CD4-positive, alpha-beta T cell (primary cell): ENCODE results near the gene DLX6. TPM values are rescaled to one million over a fixed set of nuclear protein-coding genes. Genes with fewer than 3 reads are reported as not detected.

Source experiments
- ATAC-seq: fragments of 200-7000 bp; cut with Tn5 transposase; one replicate; pipeline ENCODE4 v1.10.0; 2022; ENCODE audit warnings: mild to moderate bottlenecking; ENCODE audit not compliant: poor library complexity
- CTCF ChIA-PET: fragments of 350-600 bp; sonication (Branson Sonifier 250); formaldehyde crosslinking; loops from one replicate; lab custom pipeline; 2021; ENCODE audit warnings: antibody characterized with exemption, inconsistent platforms; lab: Charles Lee
- POLR2A ChIA-PET: fragments of 350-600 bp; sonication (Branson Sonifier 250); formaldehyde crosslinking; loops from one replicate; lab custom pipeline; 2021; ENCODE audit warnings: antibody characterized with exemption, inconsistent platforms; lab: Charles Lee
- DNase-seq, 14 experiments: peaks; one replicate each; pipeline ENCODE4 v3.0.0-alpha.2; 2013 to 2020; ENCODE audit warnings: mixed read lengths in 2 of 14
- H3K27ac ChIP-seq, 2 donors: one replicate each; pipeline versions ENCODE4 v1.5.1 to v1.7.0; 2013; ENCODE audit warnings: low read length in 2 of 2, low read depth in 1 of 2, mild to moderate bottlenecking in 1 of 2
- H3K27me3 ChIP-seq, 2 experiments: 1 replicate in 1 of 2; 2 replicates in 1 of 2; pipeline versions ENCODE4 v1.6.1 to v1.7.0; 2013; ENCODE audit warnings: low read length in 2 of 2, control low read depth in 1 of 2, mild to moderate bottlenecking in 1 of 2, moderate library complexity in 1 of 2; ENCODE audit not compliant: insufficient read depth in 2 of 2, control insufficient read depth in 1 of 2
- H3K36me3 ChIP-seq: one replicate; pipeline ENCODE4 v1.6.1; 2013; ENCODE audit warnings: low read length, control low read depth; ENCODE audit not compliant: insufficient read depth
- H3K4me1 ChIP-seq: one replicate; pipeline ENCODE4 v1.6.1; 2013; ENCODE audit warnings: low read length, control low read depth; ENCODE audit not compliant: insufficient read depth
- H3K4me3 ChIP-seq: one replicate; pipeline ENCODE4 v1.5.1; 2013; ENCODE audit warnings: mild to moderate bottlenecking, low read length, moderate library complexity
- H3K9me3 ChIP-seq, 2 experiments: 1 replicate in 1 of 2; 2 replicates in 1 of 2; pipeline versions ENCODE4 v1.6.1 to v1.7.0; 2013; ENCODE audit warnings: low read length in 2 of 2, mild to moderate bottlenecking in 2 of 2, control low read depth in 1 of 2, moderate library complexity in 1 of 2; ENCODE audit not compliant: control insufficient read depth in 1 of 2, insufficient read depth in 1 of 2
- H3K27ac Mint-ChIP-seq: one replicate; pipeline ENCODE4 v1.8.0; 2020; ENCODE audit warnings: mixed read lengths
- H3K27me3 Mint-ChIP-seq: one replicate; pipeline ENCODE4 v1.8.0; 2021; ENCODE audit warnings: mixed read lengths
- H3K36me3 Mint-ChIP-seq: one replicate; pipeline ENCODE4 v1.8.0; 2021; ENCODE audit warnings: low read depth, mixed read lengths
- H3K4me1 Mint-ChIP-seq: one replicate; pipeline ENCODE4 v1.8.0; 2021; ENCODE audit warnings: low read depth, mixed read lengths
- H3K4me3 Mint-ChIP-seq: one replicate; pipeline ENCODE4 v1.8.0; 2020; ENCODE audit warnings: mild to moderate bottlenecking, mixed read lengths
- H3K9me3 Mint-ChIP-seq: one replicate; pipeline ENCODE4 v1.8.0; 2020; ENCODE audit warnings: mixed read lengths
- CTCF ChIP-seq: fragments of 200-600 bp; IDR thresholded peaks from one replicate; pipeline ENCODE4 v1.8.0; 2022; ENCODE audit warnings: antibody characterized with exemption, mild to moderate bottlenecking
- intact Hi-C, 2 experiments: fragments of 100-400 bp; cut with DNase I in 1 of 2; cut with micrococcal nuclease in 1 of 2; formaldehyde crosslinking; loops; one replicate each; pipeline versions ENCODE4 v1.15.1 to v1.9.0; 2023 to 2025; cut with DNase I, micrococcal nuclease
- total RNA-seq, 174 experiments: library from RNA in 2 of 174; stranded (reverse) in 2 of 174; gene quantifications; one replicate each; pipeline ENCODE4 v1.2.3 and lab custom pipeline; 2021 to 2026

Gene DLX6
- total RNA-seq, 2 experiments from 2014 or later = not detected

GRCh38 chr7:96968981-96969380 is 36.4 kb upstream of the DLX6 start:
- Mint-ChIP-seq H3K27me3 (peaks cover 71% of the 10 kb centered on the region), H3K27ac (no peak overlapping the region), H3K9me3 (no peaks in the 10 kb centered on the region), H3K4me3 (no peak overlapping the region), H3K4me1 (no peaks in the 10 kb centered on the region), H3K36me3 (no peaks in the 10 kb centered on the region)
- no peak for ATAC-seq
- POLR2A ChIA-PET = no interaction called here
- DNase-seq = no peak
- H3K36me3 ChIP-seq = no peaks in the 10 kb centered on the region
- peaks cover 15 to 30% of the 10 kb centered on the region in 2 experiments for H3K27me3 ChIP-seq
- TF ChIP-seq CTCF = no peak
- intact Hi-C loops = no loop called here
- H3K9me3 ChIP-seq = no peaks in the 10 kb centered on the region
- H3K4me1 ChIP-seq = no peaks in the 10 kb centered on the region
- CTCF ChIA-PET = no interaction called here
- H3K4me3 ChIP-seq = no peak overlapping the region
- H3K27ac ChIP-seq = no peak overlapping the region

- no peaks in the 10 kb centered on the region for H3K9me3 ChIP-seq
- no peaks in the 10 kb centered on the region for H3K36me3 ChIP-seq
- no peak overlapping the region for H3K27ac ChIP-seq
- peaks cover 11 to 27% of the 10 kb centered on the region in 2 experiments for H3K27me3 ChIP-seq
- ChIA-PET CTCF (interaction anchor here (1.4 kb wide), 1 partner anchor 20 kb away, joined by 3 read pairs; no protein-coding TSS in a partner anchor), POLR2A (no interaction called here)
- no peaks in the 10 kb centered on the region for H3K36me3 Mint-ChIP-seq
- no peaks in the 10 kb centered on the region for H3K9me3 Mint-ChIP-seq
- H3K4me1 Mint-ChIP-seq = no peaks in the 10 kb centered on the region
- no peak overlapping the region for H3K4me3 Mint-ChIP-seq
- no peak overlapping the region for H3K27ac Mint-ChIP-seq
- no peak for TF ChIP-seq CTCF
- no peaks in the 10 kb centered on the region for H3K4me1 ChIP-seq
- intact Hi-C loops = no loop called here
- no peak overlapping the region for H3K4me3 ChIP-seq
- DNase-seq (no peak), ATAC-seq (no peak)
- H3K27me3 Mint-ChIP-seq = peaks cover 67% of the 10 kb centered on the region
Observed at GRCh38 chr7:96970739-96971138, 34.6 kb upstream of the DLX6 start.

- Mint-ChIP-seq H3K27ac (no peak overlapping the region), H3K9me3 (no peaks in the 10 kb centered on the region), H3K36me3 (no peaks in the 10 kb centered on the region), H3K4me1 (no peaks in the 10 kb centered on the region), H3K4me3 (no peak overlapping the region), H3K27me3 (peaks cover 72% of the 10 kb centered on the region)
- H3K27me3 ChIP-seq = peaks cover 8 to 24% of the 10 kb centered on the region in 2 experiments
- H3K4me1 ChIP-seq = no peaks in the 10 kb centered on the region
- no peaks in the 10 kb centered on the region for H3K9me3 ChIP-seq
- intact Hi-C loops = no loop called here
- no peaks in the 10 kb centered on the region for H3K36me3 ChIP-seq
- no peak for DNase-seq
- TF ChIP-seq CTCF = no peak
- H3K4me3 ChIP-seq = no peak overlapping the region
- no peak for ATAC-seq
- ChIA-PET POLR2A (no interaction called here), CTCF (no interaction called here)
- H3K27ac ChIP-seq = no peak overlapping the region
Observed at GRCh38 chr7:96973986-96974385, 31.4 kb upstream of the DLX6 start.
